HFFc6 (cell line): ENCODE results near the gene HS3ST3A1. TPM values are rescaled to one million over a fixed set of nuclear protein-coding genes. Genes with fewer than 3 reads are reported as not detected.
A peak's percentile ranks its signal among the peaks of the same experiment; 100 is the strongest.
"Not testable (repeated sequence)": the region's sequence is repeated elsewhere in the genome, so short reads cannot be mapped to it uniquely, and the experiment has no call there.

Experiments
- DNase-seq: peaks from one replicate; pipeline ENCODE4 v3.0.0-alpha.2; 2018
- H3K27ac Mint-ChIP-seq: 2 replicates; pipeline ENCODE4 v1.8.0; 2020; ENCODE audit warnings: mild to moderate bottlenecking, mixed read lengths
- H3K27me3 Mint-ChIP-seq: 2 replicates; pipeline ENCODE4 v1.8.0; 2021; ENCODE audit warnings: mild to moderate bottlenecking, moderate library complexity, mixed read lengths; ENCODE audit not compliant: insufficient read depth
- H3K36me3 Mint-ChIP-seq: 2 replicates; pipeline ENCODE4 v1.8.0; 2021; ENCODE audit warnings: low read depth, mixed read lengths
- H3K4me1 Mint-ChIP-seq: 2 replicates; pipeline ENCODE4 v1.8.0; 2020; ENCODE audit warnings: low read depth, mixed read lengths
- H3K4me3 Mint-ChIP-seq: 2 replicates; pipeline ENCODE4 v1.8.0; 2020; ENCODE audit warnings: mild to moderate bottlenecking, moderate library complexity, mixed read lengths
- H3K9me3 Mint-ChIP-seq: 2 replicates; pipeline ENCODE4 v1.8.0; 2020; ENCODE audit warnings: mild to moderate bottlenecking, mixed read lengths
- total RNA-seq, 6 experiments: library from RNA; stranded (reverse); fragmentation: NEBNext Ultra II Directional; extraction: Animal tissue kit (Norgen Biotek cat#: 25700); gene quantifications; 2 replicates in 1 of 6; 3 replicates in 5 of 6; pipeline ENCODE4 v1.2.3, GENCODE V29; 2021
- TF ChIP-seq, protein P1 (sequence below): fragments of 200-600 bp; sonication (generic); IDR thresholded peaks from 2 replicates; pipeline ENCODE4 v1.5.0; 2021; ENCODE audit warnings: antibody characterized with exemption, mild to moderate bottlenecking

Gene HS3ST3A1
- total RNA-seq, 6 experiments from 2014 or later = 29.4 to 45.8 (median 36.5) TPM

DNA sequence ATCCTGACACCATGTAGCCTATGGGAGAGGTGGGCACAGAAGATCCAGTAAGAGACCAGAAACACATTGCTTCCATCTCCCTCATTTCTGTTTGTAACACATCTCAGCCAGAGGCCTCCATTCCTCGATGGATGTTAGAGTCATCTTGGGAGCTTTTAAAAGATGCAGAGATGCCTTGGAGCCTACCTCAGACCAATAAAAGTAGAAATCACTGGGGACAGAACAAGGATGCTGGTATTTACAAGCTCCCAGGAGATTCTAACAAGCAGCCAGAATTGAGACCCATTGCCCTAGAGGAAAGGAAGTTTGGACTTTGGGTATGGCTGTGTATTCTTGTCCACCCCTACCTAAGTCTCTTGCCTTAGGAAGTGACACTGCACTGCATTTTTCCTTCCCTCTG lies 40.8 kb downstream of the HS3ST3A1 start:
- H3K4me1 Mint-ChIP-seq = peaks cover 91% of the 10 kb centered on the region
- peak overlapping the region; percentile 68 for H3K4me3 Mint-ChIP-seq
- no peaks in the 10 kb centered on the region for H3K9me3 Mint-ChIP-seq
- H3K27me3 Mint-ChIP-seq = no peaks in the 10 kb centered on the region
- H3K27ac Mint-ChIP-seq = peak overlapping the region; percentile 92
- TF ChIP-seq, protein P1, sequence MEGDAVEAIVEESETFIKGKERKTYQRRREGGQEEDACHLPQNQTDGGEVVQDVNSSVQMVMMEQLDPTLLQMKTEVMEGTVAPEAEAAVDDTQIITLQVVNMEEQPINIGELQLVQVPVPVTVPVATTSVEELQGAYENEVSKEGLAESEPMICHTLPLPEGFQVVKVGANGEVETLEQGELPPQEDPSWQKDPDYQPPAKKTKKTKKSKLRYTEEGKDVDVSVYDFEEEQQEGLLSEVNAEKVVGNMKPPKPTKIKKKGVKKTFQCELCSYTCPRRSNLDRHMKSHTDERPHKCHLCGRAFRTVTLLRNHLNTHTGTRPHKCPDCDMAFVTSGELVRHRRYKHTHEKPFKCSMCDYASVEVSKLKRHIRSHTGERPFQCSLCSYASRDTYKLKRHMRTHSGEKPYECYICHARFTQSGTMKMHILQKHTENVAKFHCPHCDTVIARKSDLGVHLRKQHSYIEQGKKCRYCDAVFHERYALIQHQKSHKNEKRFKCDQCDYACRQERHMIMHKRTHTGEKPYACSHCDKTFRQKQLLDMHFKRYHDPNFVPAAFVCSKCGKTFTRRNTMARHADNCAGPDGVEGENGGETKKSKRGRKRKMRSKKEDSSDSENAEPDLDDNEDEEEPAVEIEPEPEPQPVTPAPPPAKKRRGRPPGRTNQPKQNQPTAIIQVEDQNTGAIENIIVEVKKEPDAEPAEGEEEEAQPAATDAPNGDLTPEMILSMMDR = no peak
- H3K36me3 Mint-ChIP-seq = peaks cover 26% of the 10 kb centered on the region
- DNase-seq = peak; percentile 53

- Mint-ChIP-seq H3K9me3 (peaks cover 3% of the 10 kb centered on the region; the same call in 1 of the 2 replicates), H3K27me3 (no peaks in the 10 kb centered on the region; the same call in 1 of the 2 replicates), H3K4me1 (peaks cover 87% of the 10 kb centered on the region), H3K36me3 (peaks cover 41% of the 10 kb centered on the region), H3K4me3 (peak overlapping the region; percentile 11; the same call in 1 of the 2 replicates), H3K27ac (peak overlapping the region; percentile 75)
- no peak for DNase-seq
- TF ChIP-seq, protein P1 = no peak
These were observed 43.1 kb downstream of the HS3ST3A1 start for GRCh38 chr17:13558588-13558987.

DNA sequence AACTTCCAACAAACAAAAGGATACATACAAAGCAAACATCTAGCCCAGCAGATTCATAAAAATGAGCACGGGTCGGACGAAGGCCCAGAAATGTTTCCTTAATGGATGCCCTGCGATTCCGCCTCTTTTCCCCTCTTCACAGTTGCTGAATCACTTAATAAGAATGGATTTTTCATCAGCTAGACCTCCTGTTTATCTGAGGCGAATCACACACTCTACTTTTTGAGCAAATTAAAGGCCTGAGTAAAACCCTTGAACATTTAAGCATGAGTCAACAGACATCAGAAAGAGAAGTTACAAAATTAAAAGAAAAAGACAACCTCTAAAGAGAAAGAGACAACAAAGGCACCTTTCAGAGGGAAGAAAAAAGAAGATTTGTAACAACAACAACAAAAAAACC lies 44.7 kb downstream of the HS3ST3A1 start:
- DNase-seq = peak; percentile 81
- peak overlapping the region; percentile 85 for H3K4me3 Mint-ChIP-seq

DNA sequence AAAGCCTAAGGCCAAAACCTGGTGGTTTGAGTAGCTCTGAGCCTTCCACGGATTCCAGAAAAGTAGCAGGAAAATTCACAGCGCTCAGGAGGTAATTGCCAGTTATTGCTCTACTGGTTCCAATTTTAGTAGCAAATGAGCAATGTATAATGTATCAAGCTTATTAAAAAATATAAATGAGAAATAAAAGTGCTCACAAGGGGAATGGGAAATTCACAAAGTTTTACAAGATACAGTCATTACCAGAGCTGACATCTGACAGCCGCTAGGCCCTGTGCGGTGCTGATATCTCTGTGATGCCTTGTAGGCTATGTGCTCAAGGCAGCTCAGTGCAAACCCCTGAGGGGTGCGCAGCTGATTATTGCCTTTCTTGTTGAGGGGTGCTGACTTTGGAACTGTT lies 47.5 kb downstream of the HS3ST3A1 start:
- H3K27ac Mint-ChIP-seq = no peak overlapping the region
- peaks cover 73% of the 10 kb centered on the region for H3K36me3 Mint-ChIP-seq
- no peak overlapping the region for H3K4me3 Mint-ChIP-seq
- H3K27me3 Mint-ChIP-seq = no peaks in the 10 kb centered on the region; the same call in 1 of the 2 replicates
- TF ChIP-seq, protein P1 = no peak
- H3K4me1 Mint-ChIP-seq = peaks cover 74% of the 10 kb centered on the region
- DNase-seq = no peak
- peaks cover 29% of the 10 kb centered on the region for H3K9me3 Mint-ChIP-seq

More for the DNA sequence above, 44.7 kb downstream of the HS3ST3A1 start:
- H3K27ac Mint-ChIP-seq = peak overlapping the region; percentile 94
- TF ChIP-seq, protein P1 = no peak
- H3K27me3 Mint-ChIP-seq = no peaks in the 10 kb centered on the region; the same call in 1 of the 2 replicates
- H3K4me1 Mint-ChIP-seq = peaks cover 75% of the 10 kb centered on the region
- H3K36me3 Mint-ChIP-seq = peaks cover 56% of the 10 kb centered on the region
- H3K9me3 Mint-ChIP-seq = peaks cover 8% of the 10 kb centered on the region; the same call in 1 of the 2 replicates

DNA sequence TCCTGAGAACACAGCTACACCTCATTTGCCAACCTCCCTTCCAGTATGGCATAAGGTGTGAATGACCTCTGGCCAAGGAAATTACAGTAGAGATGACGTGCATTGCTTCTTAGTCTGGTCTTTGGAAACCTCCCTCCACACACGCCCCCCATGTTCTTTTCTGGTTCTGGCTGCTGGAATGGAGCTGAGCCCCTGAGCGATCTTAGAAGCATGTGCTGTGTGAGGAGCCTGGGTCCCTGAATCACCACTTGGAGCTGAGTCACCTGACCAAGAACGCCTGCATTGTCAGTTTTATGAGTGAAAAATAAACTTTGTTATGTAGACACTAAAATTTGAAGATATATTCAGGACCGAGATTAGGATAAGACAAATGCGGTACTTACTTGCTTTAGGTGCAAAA lies 51.4 kb downstream of the HS3ST3A1 start:
- peak; percentile 50 for DNase-seq
- Mint-ChIP-seq H3K27me3 (peaks cover 2% of the 10 kb centered on the region), H3K4me3 (peak overlapping the region; percentile 65), H3K27ac (peak overlapping the region; percentile 60), H3K36me3 (peaks cover 84% of the 10 kb centered on the region), H3K4me1 (peaks cover 73% of the 10 kb centered on the region), H3K9me3 (peaks cover 33% of the 10 kb centered on the region)
- TF ChIP-seq, protein P1 = no peak

DNA sequence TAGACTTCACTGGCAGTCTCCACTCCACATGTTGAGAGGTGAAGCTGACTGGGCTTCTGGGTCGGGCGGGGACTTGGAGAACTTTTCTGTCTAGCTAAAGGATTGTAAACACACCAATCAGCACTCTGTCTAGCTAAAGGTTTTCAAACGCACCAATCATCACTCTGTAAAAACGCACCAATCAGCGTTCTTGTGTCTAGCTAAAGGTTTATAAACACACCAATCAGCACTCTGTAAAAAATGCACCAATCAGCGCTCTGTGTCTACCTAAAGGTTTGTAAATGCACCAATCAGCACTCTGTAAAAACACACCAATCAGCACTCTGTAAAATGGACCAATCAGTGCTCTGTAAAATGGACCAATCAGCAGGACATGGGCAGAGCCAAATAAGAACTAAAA lies 53.2 kb downstream of the HS3ST3A1 start:
- not testable (repeated sequence) for H3K4me3 Mint-ChIP-seq, DNase-seq, H3K27ac Mint-ChIP-seq, H3K27me3 Mint-ChIP-seq
- Mint-ChIP-seq H3K4me1 (peaks cover 76% of the 10 kb centered on the region), H3K36me3 (peaks cover 76% of the 10 kb centered on the region), H3K9me3 (peaks cover 30% of the 10 kb centered on the region)
